NCI-H345 (cell line): ENCODE measurements around the gene ASB12.
"Not testable (repeated sequence)": the region's sequence is repeated elsewhere in the genome, so short reads cannot be mapped to it uniquely, and the experiment has no call there.

Source experiments
- DNase-seq: peaks from one replicate; lab custom pipeline; 2025; lab: John Stamatoyannopoulos, UW

The ASB12 gene, protein sequence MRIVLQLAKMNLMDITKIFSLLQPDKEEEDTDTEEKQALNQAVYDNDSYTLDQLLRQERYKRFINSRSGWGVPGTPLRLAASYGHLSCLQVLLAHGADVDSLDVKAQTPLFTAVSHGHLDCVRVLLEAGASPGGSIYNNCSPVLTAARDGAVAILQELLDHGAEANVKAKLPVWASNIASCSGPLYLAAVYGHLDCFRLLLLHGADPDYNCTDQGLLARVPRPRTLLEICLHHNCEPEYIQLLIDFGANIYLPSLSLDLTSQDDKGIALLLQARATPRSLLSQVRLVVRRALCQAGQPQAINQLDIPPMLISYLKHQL

DNA sequence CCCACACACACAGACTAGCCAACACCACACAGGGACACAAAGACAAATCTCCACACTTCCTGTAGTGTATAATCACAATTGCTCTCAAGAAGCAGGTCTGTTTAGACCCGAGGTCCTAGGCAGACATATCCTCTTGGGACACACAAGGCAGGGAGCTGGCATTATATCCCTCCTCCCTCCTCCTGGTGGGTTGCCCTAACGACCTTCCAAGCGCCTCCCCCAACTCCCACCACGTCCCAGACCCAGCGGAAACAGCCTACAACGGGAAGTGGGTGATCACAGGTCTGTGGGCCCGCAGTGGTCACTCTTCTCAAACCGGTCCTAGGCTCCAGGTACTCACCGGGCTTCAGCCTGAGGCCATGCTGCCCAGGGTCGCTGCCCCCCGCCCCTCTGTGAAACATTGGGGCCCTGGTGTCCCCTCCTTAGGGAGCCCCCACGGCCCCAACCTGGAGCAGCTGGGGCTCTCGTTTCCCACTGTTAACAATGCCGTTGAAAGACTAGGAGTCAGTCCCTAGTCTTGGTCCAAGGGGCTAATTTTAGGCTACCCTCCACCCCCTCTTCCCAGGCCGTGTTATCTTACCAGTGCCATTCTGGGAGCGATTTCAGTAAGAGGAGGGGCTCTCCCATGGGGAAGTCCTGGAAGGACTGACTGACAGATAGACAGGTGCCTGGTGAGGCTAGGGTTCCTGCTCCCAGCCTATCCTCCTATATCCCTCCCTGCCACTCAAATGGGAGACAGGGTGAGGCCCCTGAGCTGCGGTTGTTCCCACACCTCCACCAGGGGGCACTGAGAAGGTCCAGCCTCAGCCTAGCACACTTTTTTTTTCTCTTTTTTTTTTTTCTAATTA lies at the start of gene ASB12:
Gene ASB12, minus strand, starts transcription at position 485 of the 848 bp plus-strand sequence. CDS start 4,957 bp downstream, outside the sequence.
- DNase-seq, result no peak

DNA sequence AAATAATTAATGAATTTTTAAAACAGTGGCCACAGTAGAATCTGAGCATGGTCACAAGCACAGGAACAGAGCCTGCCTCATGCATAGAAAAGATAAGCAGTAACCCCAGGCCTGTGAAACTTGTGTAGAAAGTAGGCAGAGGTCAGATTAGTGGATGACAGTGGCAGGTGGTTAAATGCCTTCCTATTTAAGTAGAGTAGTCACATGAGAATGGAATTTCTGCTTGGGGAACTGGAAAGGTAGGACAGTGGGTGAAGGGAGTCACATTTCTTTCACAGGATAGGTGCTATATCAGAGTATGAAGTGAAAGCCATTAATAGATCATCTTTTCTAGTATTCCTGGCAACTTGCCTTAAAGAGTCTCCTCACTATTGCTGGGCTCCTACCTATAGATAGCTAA lies 34.9 kb upstream of the ASB12 start:
- DNase-seq, result no peak

- no peak for DNase-seq
Observed at GRCh38 chrX:64229154-64229553, 1.3 kb downstream of the ASB12 start.

GRCh38 chrX:64218023-64218422 lies 12.4 kb downstream of the ASB12 start:
- DNase-seq, result no peak

DNA sequence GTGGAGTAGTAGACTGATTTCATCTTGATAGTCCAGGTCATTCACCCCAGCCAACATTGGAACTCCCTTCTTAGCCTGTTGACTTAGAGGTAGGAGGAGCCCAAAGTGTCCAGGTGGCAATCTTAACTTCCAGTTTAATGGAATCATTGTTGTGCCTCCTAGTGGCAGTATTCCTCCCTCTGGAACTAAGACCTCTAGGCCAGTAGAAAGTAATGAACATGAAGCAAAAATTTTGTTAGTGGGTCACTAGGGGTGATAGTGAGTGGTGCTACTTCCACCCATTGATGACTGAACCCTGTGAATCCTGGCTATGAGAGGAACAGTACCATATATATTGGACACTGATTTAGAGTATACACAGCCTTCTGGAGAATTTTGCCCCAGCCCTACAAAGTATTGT lies 16.4 kb downstream of the ASB12 start:
- DNase-seq, result not testable (repeated sequence)

- no peak for DNase-seq
Observed at GRCh38 chrX:64206556-64207162, 23.7 kb downstream of the ASB12 start.

- peak; percentile 94 for DNase-seq
Observed at GRCh38 chrX:64205735-64206501, 24.5 kb downstream of the ASB12 start.

DNA sequence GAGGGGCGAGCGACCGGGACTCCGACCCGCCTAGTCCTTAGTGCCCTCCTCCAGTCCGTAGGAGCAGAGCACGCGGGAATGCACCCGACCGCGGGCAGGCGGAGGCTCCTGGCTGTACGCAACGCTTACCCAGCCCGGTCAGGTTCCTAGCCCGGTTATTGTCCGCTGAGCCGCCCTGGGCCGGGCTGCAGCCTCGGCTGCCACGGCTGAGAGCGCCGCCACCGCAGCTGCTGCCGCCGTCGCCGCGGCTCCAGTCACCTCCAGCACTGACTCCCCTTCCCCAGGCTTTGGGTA lies 25.0 kb downstream of the ASB12 start, which contains the start of gene AMER1:
Gene AMER1, minus strand, starts transcription at position 268 of the 294 bp plus-strand sequence. CDS start 12,422 bp downstream, outside the sequence.
- DNase-seq, result no peak

- peak; percentile 31 for DNase-seq
Observed at GRCh38 chrX:64204701-64205440, 25.5 kb downstream of the ASB12 start.

DNA sequence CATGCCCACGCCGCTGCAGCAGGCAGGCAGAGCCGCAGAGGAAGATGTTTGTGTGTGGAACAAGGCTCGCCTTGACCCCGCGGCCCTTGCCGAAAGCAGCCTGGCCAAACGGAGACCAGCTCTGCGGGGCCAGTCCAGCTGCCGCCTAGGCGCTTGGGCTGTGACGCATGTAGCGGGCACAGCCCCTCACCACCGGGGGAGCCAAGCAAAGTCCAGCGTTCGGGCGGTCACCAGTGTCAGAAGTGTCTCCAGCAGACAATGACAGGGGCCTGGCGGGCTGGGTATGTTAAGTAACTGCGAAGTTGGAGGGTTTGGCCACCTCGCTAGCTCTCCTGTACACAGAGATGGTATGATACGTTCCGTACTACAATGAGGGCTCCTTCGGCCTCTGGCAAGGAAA lies 26.2 kb downstream of the ASB12 start:
- DNase-seq, result no peak

DNA sequence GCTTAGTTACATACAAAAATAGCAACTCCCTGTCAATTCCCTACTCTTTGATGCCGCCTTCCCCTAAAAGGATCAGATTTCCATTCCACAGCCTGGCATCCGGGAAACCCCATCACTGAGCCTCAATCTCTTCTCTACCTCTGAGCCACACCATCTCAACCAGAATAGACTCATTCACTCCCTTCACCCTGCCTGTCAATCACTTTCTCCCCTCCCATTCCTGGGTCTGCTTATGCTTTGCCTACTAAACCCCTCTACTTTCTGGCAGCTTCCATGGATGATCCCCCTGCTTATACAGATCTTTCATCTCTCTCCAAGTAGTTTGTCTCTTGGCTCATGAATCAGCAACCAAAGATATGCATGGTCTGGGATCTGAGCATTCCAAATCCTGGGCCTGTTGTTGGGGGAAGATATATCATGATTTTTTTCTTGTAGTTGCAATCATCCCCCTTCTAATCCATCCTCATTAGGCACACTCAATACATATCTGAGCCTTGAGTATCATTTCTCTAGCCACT lies 27.5 kb downstream of the ASB12 start:
- no peak for DNase-seq

DNA sequence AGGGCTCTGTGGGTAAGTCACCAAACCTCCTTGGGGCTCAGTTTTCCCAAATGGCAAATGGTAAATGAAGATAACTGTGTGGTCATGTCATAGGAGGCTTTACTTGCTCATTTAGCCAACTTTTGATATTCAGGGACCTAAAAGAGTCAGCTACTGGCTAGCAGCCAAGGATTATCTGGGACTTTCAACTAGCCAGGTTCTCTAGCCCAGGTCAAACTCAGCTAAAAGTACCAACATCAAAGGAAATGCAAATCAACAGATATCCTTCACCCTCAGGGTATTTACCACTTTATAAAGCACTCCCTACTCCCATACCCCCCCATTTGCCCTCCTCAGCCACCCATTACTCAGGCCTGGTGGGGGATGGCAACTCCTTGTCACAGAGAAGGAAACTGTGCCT lies 32.4 kb downstream of the ASB12 start:
- no peak for DNase-seq

- DNase-seq, result no peak
Observed at GRCh38 chrX:64196606-64197005, 33.8 kb downstream of the ASB12 start.

GRCh38 chrX:64195862-64196261 lies 34.5 kb downstream of the ASB12 start:
- DNase-seq, result no peak

DNA sequence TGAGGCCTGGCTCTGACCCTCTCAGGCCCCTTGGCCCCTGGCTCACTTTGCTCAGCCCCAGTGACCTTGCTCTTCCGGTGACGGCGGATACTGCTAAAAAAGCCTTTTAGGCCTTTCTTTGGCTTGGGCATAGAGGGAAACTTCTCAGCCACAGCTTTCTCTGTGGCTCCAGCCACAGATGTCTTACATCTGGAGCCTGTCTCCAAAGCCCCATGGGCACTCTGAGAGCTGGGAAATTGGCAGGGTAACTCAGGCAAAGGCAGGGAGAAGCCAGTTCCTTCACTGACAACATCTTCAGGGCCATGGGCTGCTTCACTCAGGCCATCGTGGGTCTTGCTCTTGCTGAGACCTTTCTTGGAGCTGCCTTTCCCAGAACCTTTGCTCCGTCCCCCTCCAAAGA lies 37.7 kb downstream of the ASB12 start:
- no peak for DNase-seq

DNA sequence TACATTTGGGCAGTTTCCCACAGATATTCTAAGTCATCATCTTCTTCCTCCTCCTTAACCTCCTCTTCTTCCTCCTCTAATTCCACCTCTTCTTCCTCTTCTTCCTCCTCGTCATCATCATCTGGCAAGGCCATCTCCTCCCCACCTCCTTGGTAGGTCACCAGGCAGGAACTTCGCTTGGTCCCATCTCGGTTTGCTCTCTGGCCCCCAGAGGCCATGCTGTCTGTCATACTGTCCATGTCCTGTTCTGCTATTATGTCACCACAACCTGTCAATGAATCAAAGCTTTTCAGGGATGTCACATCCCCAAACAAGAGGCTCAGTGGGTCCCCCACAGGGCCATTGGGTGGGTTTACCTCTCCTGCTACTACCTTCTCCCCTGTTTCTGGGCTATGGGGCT lies 38.4 kb downstream of the ASB12 start:
- DNase-seq, result no peak

GRCh38 chrX:64191281-64192010 lies 39.0 kb downstream of the ASB12 start:
- no peak for DNase-seq

- no peak for DNase-seq
Observed at GRCh38 chrX:64190136-64190740, 40.2 kb downstream of the ASB12 start.

DNA sequence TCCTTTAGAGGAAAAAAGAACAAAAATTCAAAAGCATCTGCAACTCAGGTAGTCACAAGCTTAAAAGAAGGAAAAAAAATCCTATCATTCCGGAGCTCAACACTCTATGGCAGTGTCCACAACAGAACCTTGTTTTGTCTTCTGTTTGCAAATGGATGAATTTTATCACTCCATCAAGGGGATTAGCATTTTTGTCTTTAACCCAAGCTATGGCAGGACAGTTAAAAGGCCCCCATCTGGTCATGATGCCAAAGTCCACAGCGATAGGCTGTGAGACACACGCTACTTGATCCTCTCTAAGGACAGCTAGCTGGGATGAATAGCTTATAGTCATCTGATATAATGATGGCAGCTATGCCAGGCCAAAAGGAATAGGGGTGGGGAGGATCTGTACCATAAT lies 41.5 kb downstream of the ASB12 start:
- no peak for DNase-seq

DNA sequence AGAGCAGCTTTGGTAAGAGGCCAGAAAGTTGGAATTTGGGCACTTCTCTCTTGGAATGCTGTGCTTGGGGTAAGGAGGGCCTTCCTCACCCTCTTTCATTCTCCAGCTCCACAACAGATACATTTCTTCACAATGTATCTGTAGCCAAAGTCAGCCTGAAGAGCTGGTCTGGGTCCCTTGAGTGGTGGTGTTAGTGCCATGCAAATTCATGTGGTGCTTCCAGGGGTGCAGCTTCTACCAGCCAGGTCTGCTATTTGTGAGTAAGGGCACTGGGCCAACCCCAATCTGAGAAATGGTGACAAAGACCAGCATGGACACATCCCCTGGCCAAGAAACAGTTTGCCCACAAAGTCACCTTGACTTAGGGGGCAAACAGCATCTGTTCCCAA lies 42.7 kb downstream of the ASB12 start:
- no peak for DNase-seq
